Uterus (tissue), 2 donors: ENCODE measurements around the gene PDCD1.
"Not testable (repeated sequence)": the region's sequence is repeated elsewhere in the genome, so short reads cannot be mapped to it uniquely, and the experiment has no call there.

Experiments
- CTCF ChIP-seq, 4 experiments: fragments of 200-600 bp in 2 of 4; fragments of 450-650 bp in 2 of 4; sonication (generic) in 2 of 4; IDR thresholded peaks; one replicate each; pipeline ENCODE4 v1.5.1; 2016 to 2019; ENCODE audit warnings: antibody characterized with exemption in 4 of 4, mild to moderate bottlenecking in 2 of 4, moderate library complexity in 1 of 4
- POLR2A ChIP-seq, 2 donors: fragments of 450-650 bp; IDR thresholded peaks; one replicate each; pipeline ENCODE4 v1.6.1; 2016; ENCODE audit warnings: antibody characterized with exemption in 2 of 2, mild to moderate bottlenecking in 1 of 2, moderate library complexity in 1 of 2

GRCh38 chr2:241800198-241800903 is 58.3 kb downstream of the PDCD1 start:
- TF ChIP-seq CTCF, POLR2A (IDR thresholded peaks at IDR 0.05): not testable (repeated sequence)
